ENCODE data around the gene KPNA6.

The KPNA6 gene

GRCh38 chr1:32194984-32195383 is 87.1 kb downstream of the KPNA6 start:
- no peak for DNase-seq

DNA sequence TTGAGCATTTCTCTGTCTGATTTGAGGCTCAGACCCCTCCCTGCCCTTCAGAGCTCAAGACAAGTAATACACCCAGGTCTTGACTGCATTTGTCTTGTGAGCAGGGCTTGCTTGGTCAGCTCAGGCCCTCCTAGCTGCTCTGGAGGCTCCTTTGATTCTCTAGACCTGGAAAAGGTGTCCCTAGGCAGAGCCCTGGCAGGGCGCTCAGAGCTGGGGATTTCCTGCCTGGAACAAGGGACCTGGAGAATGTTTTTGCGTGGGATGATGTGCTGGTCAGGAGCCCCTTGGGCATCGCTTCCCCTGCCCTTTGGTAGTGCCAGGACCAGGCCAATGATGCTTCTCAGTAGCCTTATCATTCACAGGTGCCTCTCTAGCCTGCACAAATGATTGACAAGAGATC is 87.7 kb downstream of the KPNA6 start:
- DNase-seq: no peak

- DNase-seq: no peak
Observed at GRCh38 chr1:32195972-32196823, 88.3 kb downstream of the KPNA6 start.

DNA sequence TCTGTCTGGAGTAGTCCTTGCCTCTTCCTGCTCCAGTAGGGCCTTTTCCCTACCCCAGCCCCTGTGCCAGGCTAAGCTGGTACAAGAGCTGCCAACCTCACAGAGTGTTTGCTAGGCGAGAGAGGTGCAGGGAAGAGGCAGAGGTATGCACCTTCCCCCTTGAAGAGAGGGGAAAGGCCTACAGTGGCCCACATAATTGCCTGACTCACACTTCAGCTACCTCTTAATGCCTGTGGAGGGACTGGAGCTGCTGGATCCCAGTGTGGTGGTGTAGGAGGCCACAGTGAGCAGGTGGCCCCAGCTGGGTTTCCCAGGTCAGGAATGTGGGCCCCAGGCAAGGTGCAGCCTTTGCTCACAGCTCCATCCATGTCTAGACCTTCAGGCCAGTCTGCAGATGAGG is 89.2 kb downstream of the KPNA6 start:
- no peak for DNase-seq

- no peak for DNase-seq
Observed at GRCh38 chr1:32197837-32198236, 90.0 kb downstream of the KPNA6 start.

GRCh38 chr1:32198237-32199042 is 90.6 kb downstream of the KPNA6 start:
- no peak for DNase-seq

DNA sequence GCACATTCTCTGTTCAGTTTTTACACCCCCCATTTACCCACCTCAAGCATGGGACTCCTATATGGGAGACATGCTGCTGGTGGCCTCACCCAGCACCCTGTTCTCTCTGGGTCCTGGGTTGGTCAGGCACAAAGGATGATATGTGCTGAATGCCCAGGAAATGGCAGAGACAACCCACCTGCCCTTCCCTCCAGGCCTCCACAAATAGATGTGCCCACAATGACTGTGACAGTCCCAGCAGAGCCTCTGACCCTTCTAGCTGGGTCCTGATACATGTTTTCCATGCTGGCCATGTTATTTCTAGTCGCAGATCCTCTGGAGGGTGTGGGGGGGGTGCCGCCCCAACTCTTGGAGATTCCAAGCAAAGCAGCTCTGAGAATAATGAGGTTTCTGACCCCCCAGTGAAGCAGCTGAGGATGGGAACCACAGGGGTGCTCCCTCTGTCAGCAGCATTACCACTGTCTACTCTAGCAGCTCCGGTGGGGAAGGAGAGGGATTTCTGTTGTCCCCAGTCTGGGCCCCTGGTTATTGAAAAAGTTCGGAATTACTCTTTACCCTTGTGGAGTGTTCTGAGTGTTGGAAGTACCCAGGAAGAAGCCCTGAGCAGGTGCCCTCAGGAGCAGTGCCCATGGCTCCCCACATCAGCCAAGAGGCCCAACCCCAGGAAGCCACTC is 91.3 kb downstream of the KPNA6 start:
- DNase-seq: no peak

DNA sequence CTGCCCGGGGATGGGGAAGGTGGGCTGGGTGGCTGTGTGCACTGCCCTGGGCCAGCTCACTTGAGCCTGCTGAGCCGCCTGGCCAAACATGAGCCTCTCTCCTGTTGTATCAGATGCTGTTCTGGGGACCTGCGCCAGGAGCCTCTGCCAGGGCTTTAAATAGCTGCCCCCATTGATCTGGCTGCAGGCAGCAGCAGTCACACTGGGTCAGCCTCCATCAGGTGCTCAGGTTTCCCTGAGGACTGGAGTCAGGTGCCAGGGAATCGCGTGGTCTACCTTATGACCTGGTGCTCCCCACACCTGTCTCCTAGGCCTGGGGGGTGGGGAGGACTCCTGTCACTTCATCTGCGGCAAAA is 91.8 kb downstream of the KPNA6 start:
- peak; percentile 56 for DNase-seq

GRCh38 chr1:32200226-32201010 is 92.6 kb downstream of the KPNA6 start, which contains the start of gene CCDC28B:
TSS of gene CCDC28B (plus strand) at chr1:32200595. CDS start at chr1:32201936, 1,341 bp downstream.
- peak; percentile 70 for DNase-seq

GRCh38 chr1:32201011-32201855 is 93.4 kb downstream of the KPNA6 start:
- DNase-seq: no peak

DNA sequence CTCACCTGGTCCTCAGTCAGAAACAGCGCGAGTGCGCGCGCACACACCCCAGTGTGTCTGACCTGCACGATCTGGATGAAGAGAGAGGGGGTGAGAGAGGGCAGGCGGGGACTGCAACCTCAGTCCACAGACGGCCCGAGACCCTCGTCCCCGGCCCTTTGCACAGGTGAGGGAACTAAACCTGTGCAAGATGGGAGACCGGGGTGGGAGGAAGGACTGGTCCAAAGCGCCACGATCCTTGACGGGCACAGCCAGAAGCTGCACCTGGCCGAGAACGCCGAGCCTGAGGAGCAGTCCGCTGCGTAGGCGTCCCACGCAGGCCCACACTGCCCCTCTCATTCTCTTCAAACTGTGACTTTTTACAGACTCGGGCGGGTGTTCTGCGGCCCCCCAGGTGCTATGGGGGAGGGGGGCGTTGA is 97.1 kb downstream of the KPNA6 start:
- DNase-seq: no peak

- peak; percentile 91 for DNase-seq
Observed at GRCh38 chr1:32205401-32206370, 97.8 kb downstream of the KPNA6 start, which contains the start of gene IQCC. TSS of gene IQCC (plus strand) at chr1:32205671. CDS start at chr1:32205682, 11 bp downstream.

GRCh38 chr1:32208469-32208868 is 100.6 kb downstream of the KPNA6 start:
- DNase-seq: no peak

- peak; percentile 97 for DNase-seq
Observed at GRCh38 chr1:32208891-32209328, 101.1 kb downstream of the KPNA6 start, which contains the start of gene DCDC2B. TSS of gene DCDC2B (plus strand) at chr1:32209089. CDS start at chr1:32209094, 5 bp downstream.

DNA sequence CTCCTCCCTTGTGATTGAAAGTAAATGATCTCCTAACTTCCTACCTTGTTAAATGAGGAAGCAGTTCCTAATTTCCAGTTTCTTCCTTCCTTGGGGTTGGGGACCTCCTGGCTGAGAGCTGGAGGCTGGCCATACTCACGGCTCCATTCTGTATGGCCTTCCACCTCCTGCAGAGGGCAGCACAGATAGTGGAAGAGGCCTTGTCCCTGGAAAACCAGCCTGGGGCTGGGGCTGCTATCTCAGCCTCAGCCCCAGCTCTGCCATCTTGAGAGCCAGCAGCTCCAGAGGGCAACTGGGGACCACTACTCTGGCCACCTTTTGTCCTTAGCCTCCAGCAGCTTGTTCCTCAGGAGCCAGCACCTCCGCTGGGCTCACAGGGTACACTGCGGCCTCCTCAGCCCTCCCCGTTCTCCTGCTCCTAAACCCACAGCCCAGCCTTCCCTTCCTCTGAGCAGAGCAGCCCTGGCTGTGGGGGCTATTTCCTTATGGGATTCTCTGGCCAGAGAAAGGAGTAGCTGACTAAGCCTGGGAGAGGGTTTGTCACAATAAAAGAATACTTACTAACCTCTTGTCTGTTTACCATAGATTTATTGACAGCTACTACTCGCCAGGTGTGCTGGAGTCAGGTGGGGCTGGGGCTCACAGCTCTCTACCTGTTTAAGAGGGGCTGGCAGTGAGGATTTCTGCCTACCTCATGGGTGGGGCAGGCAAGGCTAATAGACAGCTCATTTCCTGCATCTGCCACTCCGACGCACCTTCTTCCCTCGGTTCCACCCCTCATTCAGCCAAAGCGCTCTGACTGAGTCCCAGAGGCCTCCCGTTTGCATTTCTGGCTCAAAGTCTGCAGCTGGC is 108.0 kb downstream of the KPNA6 start:
- peak; percentile 36 for DNase-seq

DNA sequence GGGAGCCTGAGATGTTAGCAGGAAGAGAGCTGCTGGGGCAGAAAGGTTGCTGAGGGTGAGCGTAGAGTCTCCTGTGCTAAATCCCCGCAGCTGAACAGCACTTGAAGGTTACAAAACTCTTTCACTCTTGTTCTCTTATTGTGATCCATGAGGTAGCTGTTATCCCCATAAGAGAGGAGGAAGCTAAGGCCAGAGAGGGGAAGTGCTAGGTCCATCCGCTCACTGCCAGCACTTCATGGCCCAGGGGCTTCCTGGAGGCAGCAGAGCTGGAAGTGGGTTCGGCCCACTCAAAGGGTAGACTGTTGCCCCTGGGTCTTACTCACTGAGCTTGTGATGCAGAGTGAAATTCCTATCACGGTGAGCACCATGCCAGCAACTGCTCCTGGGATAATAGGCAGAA is 108.7 kb downstream of the KPNA6 start:
- DNase-seq: no peak

- DNase-seq: no peak
Observed at GRCh38 chr1:32219022-32219421, 111.2 kb downstream of the KPNA6 start.

- no peak for DNase-seq
Observed at GRCh38 chr1:32220746-32221580, 113.1 kb downstream of the KPNA6 start.

All from NCI-H2171 treated with DMSO at 0.1 percent for 48 hours (cell line).